Measurements from ENCODE around the gene NPPA. TPM values are rescaled to one million over a fixed set of nuclear protein-coding genes. Genes with fewer than 3 reads are reported as not detected.
A peak's percentile ranks its signal among the peaks of the same experiment; 100 is the strongest.

The NPPA gene
- total and polyA plus RNA-seq, 2 experiments from 2014 or later: not detected

DNA sequence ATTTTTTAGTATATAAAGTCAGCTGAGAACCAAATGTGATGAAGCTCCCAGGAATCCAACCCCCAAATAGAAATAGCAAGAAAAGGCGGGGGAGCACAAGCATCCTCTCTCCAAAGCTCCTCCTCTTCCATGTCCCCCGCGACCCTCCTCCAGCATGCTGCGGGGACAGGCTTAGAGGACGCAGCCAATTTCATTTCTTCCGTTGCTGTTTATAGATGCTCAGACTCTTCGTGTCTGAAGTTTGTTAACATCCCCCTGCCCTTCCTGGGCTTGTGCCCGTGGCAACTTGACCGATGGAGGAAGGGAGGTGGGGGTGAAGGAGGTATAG lies 754 bp upstream of the NPPA start:
- Histone ChIP-seq H2AFZ (no peak overlapping the region), H3K4me3 (no peak overlapping the region), H3K9me2 (ENCODE audit: insufficient read depth) (no peaks in the 10 kb centered on the region), H3K79me2 (ENCODE audit: insufficient read depth) (no peaks in the 10 kb centered on the region), H3K9me3 (ENCODE audit: low read depth) (no peaks in the 10 kb centered on the region), H3K9ac (no peak overlapping the region), H4K20me1 (ENCODE audit: insufficient read depth) (no peaks in the 10 kb centered on the region), H3K36me3 (ENCODE audit: low read depth) (no peaks in the 10 kb centered on the region), H3K27me3 (replicated peaks; ENCODE audit: insufficient read depth) (no peaks in the 10 kb centered on the region; the same call in 1 of the 2 replicates), H3K27ac (no peak overlapping the region), H3K4me2 (ENCODE audit: unreplicated experiment) (no peak overlapping the region), H3K4me1 (ENCODE audit: insufficient read depth) (no peaks in the 10 kb centered on the region), H3F3A (ENCODE audit: insufficient read depth) (no peaks in the 10 kb centered on the region)
- DNase-seq: no peak
- no peak for TF ChIP-seq EZH2phosphoT487 (IDR thresholded peaks at IDR 0.05; ENCODE audit: insufficient read depth, low read depth)
- no peak for TF ChIP-seq EZH2 (IDR thresholded peaks at IDR 0.05; ENCODE audit: insufficient read depth, poor library complexity, severe bottlenecking)
- 36 to 40% methylated on average over 9 of the region's 9 CpGs for WGBS, 2 experiments (ENCODE audit: low coverage in 1 of 2, low lambda C conversion rate in 2 of 2, missing lambda C conversion rate in 2 of 2)
- in situ Hi-C loops (cut with MboI): no loop called here

DNA sequence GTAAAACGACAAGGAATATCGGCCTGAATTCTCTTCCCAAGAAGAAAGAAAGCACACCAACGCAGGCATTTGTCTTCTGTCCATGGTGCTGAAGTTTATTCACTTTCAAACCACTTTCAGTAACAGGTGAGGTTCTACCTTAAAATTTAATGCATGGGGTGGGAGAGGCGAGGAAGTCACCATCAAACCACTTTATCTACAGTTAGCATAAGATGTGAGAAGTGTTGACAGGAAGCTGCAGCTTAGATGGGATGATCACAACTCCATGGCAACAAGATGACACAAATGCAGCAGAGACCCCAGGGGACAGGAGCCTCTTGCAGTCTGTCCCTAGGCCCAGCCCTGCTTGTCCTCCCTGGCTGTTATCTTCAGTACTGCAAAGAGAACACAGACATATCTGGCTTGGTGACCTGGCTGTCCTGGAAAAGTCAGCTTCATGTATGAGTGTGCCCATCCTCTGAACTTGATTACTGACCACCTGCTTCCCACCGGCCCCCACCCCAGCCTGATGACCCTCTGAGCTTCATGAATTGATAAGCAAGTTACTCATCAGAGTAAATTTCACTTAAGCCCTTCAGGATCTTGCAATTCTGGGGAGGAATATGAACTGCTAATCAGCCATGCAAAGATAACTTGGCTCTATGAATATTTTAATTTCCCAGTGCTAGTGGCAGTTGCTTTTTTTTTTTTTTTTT lies 1.8 kb downstream of the NPPA start:
- Histone ChIP-seq H3K9ac (no peak overlapping the region), H3K9me2 (ENCODE audit: insufficient read depth) (no peaks in the 10 kb centered on the region), H3K4me2 (ENCODE audit: unreplicated experiment) (no peak overlapping the region), H3K9me3 (ENCODE audit: low read depth) (no peaks in the 10 kb centered on the region), H3K4me1 (ENCODE audit: insufficient read depth) (no peaks in the 10 kb centered on the region), H3K27ac (no peak overlapping the region), H3K4me3 (no peak overlapping the region), H2AFZ (no peak overlapping the region), H3K79me2 (ENCODE audit: insufficient read depth) (no peaks in the 10 kb centered on the region), H3K27me3 (replicated peaks; ENCODE audit: insufficient read depth) (no peaks in the 10 kb centered on the region), H4K20me1 (ENCODE audit: insufficient read depth) (no peaks in the 10 kb centered on the region), H3K36me3 (ENCODE audit: low read depth) (peaks cover 11% of the 10 kb centered on the region; the same call in 1 of the 2 replicates), H3F3A (ENCODE audit: insufficient read depth) (no peaks in the 10 kb centered on the region)
- 70 to 73% methylated on average over 5 of the region's 5 CpGs for WGBS, 2 experiments (ENCODE audit: low coverage in 1 of 2, low lambda C conversion rate in 2 of 2, missing lambda C conversion rate in 2 of 2)
- in situ Hi-C loops (cut with MboI): no loop called here
- peak; percentile 34 for DNase-seq
- no peak for TF ChIP-seq EZH2 (IDR thresholded peaks at IDR 0.05; ENCODE audit: insufficient read depth, poor library complexity, severe bottlenecking)
- TF ChIP-seq EZH2phosphoT487 (IDR thresholded peaks at IDR 0.05; ENCODE audit: insufficient read depth, low read depth): no peak

DNA sequence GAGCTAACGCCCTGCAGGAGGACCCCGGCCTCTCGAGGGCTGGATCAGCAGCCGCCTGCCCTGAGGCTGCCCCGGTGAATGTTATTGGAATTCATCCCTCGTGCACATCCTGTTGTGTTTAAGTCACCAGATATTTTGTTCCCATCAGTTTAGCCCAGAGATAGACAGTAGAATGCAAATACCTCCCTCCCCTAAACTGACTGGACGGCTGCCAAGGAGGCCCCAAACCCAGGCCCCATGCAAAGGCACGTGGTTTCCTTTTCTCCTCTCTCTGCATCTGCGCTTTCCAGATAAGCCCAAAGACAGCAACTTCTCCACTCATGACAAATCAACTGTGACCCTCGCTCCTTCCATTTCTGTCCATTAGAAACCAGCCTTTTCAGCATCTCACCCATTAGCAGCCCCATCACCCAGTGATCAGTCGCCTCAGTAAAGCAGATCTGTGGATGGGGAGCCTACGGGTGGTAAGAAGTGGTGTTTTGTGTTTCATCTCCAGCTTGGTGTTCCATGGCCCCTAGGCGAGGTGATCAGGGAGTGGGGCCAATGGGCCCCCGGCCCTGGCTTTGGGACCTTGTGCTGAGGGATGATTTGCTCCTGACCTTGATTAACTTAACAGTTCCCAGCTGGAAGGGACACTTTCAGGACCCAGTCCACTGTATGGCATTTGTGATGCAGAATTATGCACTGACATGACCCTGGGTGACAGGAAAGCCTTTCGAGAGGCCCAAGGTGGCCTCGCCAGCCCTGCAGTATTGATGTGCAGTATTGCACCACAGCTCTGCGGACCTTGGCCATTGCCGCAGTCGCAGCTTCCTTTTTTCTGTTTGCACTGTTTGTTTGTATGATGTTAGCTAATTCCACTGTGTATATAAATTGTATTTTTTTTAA lies 5.2 kb downstream of the NPPA start:
- no peaks in the 10 kb centered on the region for H3K9me3 ChIP-seq (ENCODE audit: low read depth)
- H3K4me1 ChIP-seq (ENCODE audit: insufficient read depth): no peaks in the 10 kb centered on the region
- H3K4me2 ChIP-seq (ENCODE audit: unreplicated experiment): no peak overlapping the region
- WGBS, 2 experiments (ENCODE audit: low coverage in 1 of 2, low lambda C conversion rate in 2 of 2, missing lambda C conversion rate in 2 of 2): 83 to 84% methylated on average over 19 of the region's 19 CpGs
- H3K27me3 ChIP-seq (replicated peaks; ENCODE audit: insufficient read depth): no peaks in the 10 kb centered on the region
- no peak overlapping the region for H3K9ac ChIP-seq
- no peak for DNase-seq
- H3F3A ChIP-seq (ENCODE audit: insufficient read depth): no peaks in the 10 kb centered on the region
- no peaks in the 10 kb centered on the region for H4K20me1 ChIP-seq (ENCODE audit: insufficient read depth)
- TF ChIP-seq EZH2 (IDR thresholded peaks at IDR 0.05; ENCODE audit: insufficient read depth, poor library complexity, severe bottlenecking) (no peak), EZH2phosphoT487 (IDR thresholded peaks at IDR 0.05; ENCODE audit: insufficient read depth, low read depth) (no peak)
- no peak overlapping the region for H3K4me3 ChIP-seq
- H3K27ac ChIP-seq: no peak overlapping the region
- in situ Hi-C loops (cut with MboI): no loop called here
- no peaks in the 10 kb centered on the region for H3K79me2 ChIP-seq (ENCODE audit: insufficient read depth)
- no peaks in the 10 kb centered on the region for H3K9me2 ChIP-seq (ENCODE audit: insufficient read depth)
- H3K36me3 ChIP-seq (ENCODE audit: low read depth): peaks cover 27% of the 10 kb centered on the region
- no peak overlapping the region for H2AFZ ChIP-seq

DNA sequence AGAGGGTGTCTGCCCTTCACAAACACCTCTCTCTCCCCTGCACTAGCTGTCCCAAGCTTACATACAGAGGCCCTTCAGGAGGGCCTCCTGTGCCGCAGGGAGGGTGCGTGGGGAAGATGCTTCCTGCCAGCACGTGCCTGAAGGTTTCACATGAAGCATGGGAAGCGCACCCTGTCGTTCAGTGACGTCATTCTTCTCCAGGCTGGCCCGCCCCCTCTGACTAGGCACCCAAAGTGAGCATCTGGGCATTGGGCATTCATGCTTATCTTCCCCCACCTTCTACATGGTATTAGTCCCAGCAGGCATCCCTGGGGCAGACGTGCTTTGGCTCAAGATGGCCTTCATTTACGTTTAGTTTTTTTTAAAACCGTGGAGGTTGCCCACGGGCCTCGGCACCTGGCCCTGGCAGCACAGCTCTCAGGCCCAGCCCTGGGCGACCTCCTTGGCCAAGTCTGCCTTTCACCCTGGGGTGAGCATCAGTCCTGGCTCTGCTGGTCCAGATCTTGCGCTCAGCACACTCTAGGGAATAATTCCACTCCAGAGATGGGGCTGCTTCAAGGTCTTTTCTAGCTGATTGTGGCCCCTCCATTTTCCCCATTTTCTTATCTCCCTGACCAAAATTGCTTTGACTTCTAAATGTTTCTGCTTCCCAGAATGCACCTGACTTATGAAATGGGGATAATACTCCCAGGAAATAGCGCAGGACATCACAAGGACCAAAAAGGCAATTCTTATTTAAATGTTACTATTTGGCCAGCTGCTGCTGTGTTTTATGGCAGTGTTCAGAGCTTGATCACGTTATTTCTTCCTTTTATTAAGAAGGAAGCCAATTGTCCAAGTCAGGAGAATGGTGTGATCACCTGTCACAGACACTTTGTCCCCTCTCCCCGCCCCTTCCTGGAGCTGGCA lies 6.1 kb downstream of the NPPA start:
- Histone ChIP-seq H3K27me3 (replicated peaks; ENCODE audit: insufficient read depth) (no peaks in the 10 kb centered on the region), H3K27ac (no peak overlapping the region), H3K4me2 (ENCODE audit: unreplicated experiment) (no peak overlapping the region), H3K36me3 (ENCODE audit: low read depth) (peaks cover 27% of the 10 kb centered on the region), H3K4me3 (no peak overlapping the region), H4K20me1 (ENCODE audit: insufficient read depth) (no peaks in the 10 kb centered on the region), H2AFZ (no peak overlapping the region), H3F3A (ENCODE audit: insufficient read depth) (no peaks in the 10 kb centered on the region), H3K4me1 (ENCODE audit: insufficient read depth) (no peaks in the 10 kb centered on the region), H3K79me2 (ENCODE audit: insufficient read depth) (no peaks in the 10 kb centered on the region), H3K9ac (no peak overlapping the region), H3K9me3 (ENCODE audit: low read depth) (no peaks in the 10 kb centered on the region), H3K9me2 (ENCODE audit: insufficient read depth) (no peaks in the 10 kb centered on the region)
- DNase-seq: no peak
- TF ChIP-seq EZH2phosphoT487 (IDR thresholded peaks at IDR 0.05; ENCODE audit: insufficient read depth, low read depth) (no peak), EZH2 (IDR thresholded peaks at IDR 0.05; ENCODE audit: insufficient read depth, poor library complexity, severe bottlenecking) (no peak)
- 84% methylated on average over 17 of the region's 17 CpGs for WGBS, 2 experiments (ENCODE audit: low coverage in 1 of 2, low lambda C conversion rate in 2 of 2, missing lambda C conversion rate in 2 of 2)
- in situ Hi-C loops (cut with MboI): no loop called here
